ENCODE results near the gene SHB. TPM values are rescaled to one million over a fixed set of nuclear protein-coding genes. Genes with fewer than 3 reads are reported as not detected.

The SHB gene
- total and polyA plus RNA-seq, 2 of the 13 experiments (the other 11 are each of a cell fraction or from before 2014, with no cell fraction given), result 19.4 to 20.7 TPM

- TF ChIP-seq MIER2 (CRISPR knock-in tag; IDR thresholded peaks at IDR 0.05), result no peak; the same call in 1 of the 2 replicates
- peak; percentile 79; the same call in 1 of the 2 replicates for TF ChIP-seq THRA (CRISPR knock-in tag; IDR thresholded peaks at IDR 0.05; ENCODE audit: borderline replicate concordance)
- no peak for TF ChIP-seq LBX2 (CRISPR knock-in tag; IDR thresholded peaks at IDR 0.05; ENCODE audit: borderline replicate concordance)
- no peak for TF ChIP-seq ZNF337 (CRISPR knock-in tag; IDR thresholded peaks at IDR 0.05; ENCODE audit: borderline replicate concordance, low read depth)
- no peak for TF ChIP-seq AKNA (CRISPR knock-in tag; IDR thresholded peaks at IDR 0.05; ENCODE audit: borderline replicate concordance)
- no peak for TF ChIP-seq PCBP1 (IDR thresholded peaks at IDR 0.05; ENCODE audit: borderline replicate concordance, low read depth, low read length)
- TF ChIP-seq PRDM15 (CRISPR knock-in tag; IDR thresholded peaks at IDR 0.05), result no peak
- peak; percentile 53; the same call in 1 of the 2 replicates for TF ChIP-seq ZNF280B (CRISPR knock-in tag; IDR thresholded peaks at IDR 0.05; ENCODE audit: borderline replicate concordance)
- no peak; the same call in 1 of the 2 replicates for TF ChIP-seq KDM5A (IDR thresholded peaks at IDR 0.05; ENCODE audit: borderline replicate concordance, low read length)
- no peak for TF ChIP-seq NR1H2 (CRISPR knock-in tag; IDR thresholded peaks at IDR 0.05; ENCODE audit: borderline replicate concordance, low read depth)
- peak; percentile 65 for TF ChIP-seq NFYC (CRISPR knock-in tag; IDR thresholded peaks at IDR 0.05)
- TF ChIP-seq ARID2 (CRISPR knock-in tag; IDR thresholded peaks at IDR 0.05; ENCODE audit: borderline replicate concordance), result no peak
- TF ChIP-seq EED (CRISPR knock-in tag; IDR thresholded peaks at IDR 0.05), result no peak
Observed at GRCh38 chr9:38047301-38048251, 21.5 kb downstream of the SHB start (continued).

All from HepG2 (cell line).